Right renal pelvis (tissue), 4 donors: Measurements from ENCODE around the gene PDS5B. TPM values are rescaled to one million over a fixed set of nuclear protein-coding genes. Genes with fewer than 3 reads are reported as not detected.

Experiments
- polyA plus RNA-seq, 4 donors: library from polyadenylated mRNA; unstranded; fragments of 120-200 nt; gene quantifications; one replicate each; pipeline ENCODE4 v1.2.1, GENCODE V29; 2013; ENCODE audit not compliant: insufficient read length in 4 of 4

PDS5B gene
- polyA plus RNA-seq, 4 donors, result 57.1 to 72.3 (median 70.4) TPM

Other genes starting within 250 kb of the PDS5B start
- gene N4BP2L1, start 158.3 kb upstream of the PDS5B start, polyA plus RNA-seq, result 10 to 100 TPM; 19.1 to 24.7 (median 21.6) TPM
- 100 to 1,000 TPM; 128 to 189 (median 163) TPM for gene N4BP2L2, start 47.7 kb upstream of the PDS5B start, polyA plus RNA-seq